Mononuclear cell (primary cell): ENCODE data around the gene NGDN. TPM values are rescaled to one million over a fixed set of nuclear protein-coding genes. Genes with fewer than 3 reads are reported as not detected.

Experiments used
- H3K27me3 ChIP-seq: 2 replicates; pipeline ENCODE4 v1.6.0; 2011; ENCODE audit warnings: low read length, control low read depth; ENCODE audit not compliant: insufficient read depth
- H3K4me1 ChIP-seq: 2 replicates; pipeline ENCODE4 v1.5.1; 2011; ENCODE audit warnings: mild to moderate bottlenecking, low read length, control low read depth; ENCODE audit not compliant: insufficient read depth
- H3K4me3 ChIP-seq: 2 replicates; pipeline ENCODE4 v1.5.1; 2011; ENCODE audit warnings: mild to moderate bottlenecking, low read length, moderate library complexity
- H3K9me3 ChIP-seq: 2 replicates; pipeline ENCODE4 v1.5.1; 2011; ENCODE audit warnings: low read depth, mild to moderate bottlenecking, control low read depth, low read length
- total RNA-seq: library from RNA; depleted of rRNA; stranded (reverse); fragments of >200 nt; gene quantifications from one replicate; pipeline ENCODE4 v1.2.3, GENCODE V29; 2012

Gene NGDN
- total RNA-seq, 1 donor = 92.7 TPM

DNA sequence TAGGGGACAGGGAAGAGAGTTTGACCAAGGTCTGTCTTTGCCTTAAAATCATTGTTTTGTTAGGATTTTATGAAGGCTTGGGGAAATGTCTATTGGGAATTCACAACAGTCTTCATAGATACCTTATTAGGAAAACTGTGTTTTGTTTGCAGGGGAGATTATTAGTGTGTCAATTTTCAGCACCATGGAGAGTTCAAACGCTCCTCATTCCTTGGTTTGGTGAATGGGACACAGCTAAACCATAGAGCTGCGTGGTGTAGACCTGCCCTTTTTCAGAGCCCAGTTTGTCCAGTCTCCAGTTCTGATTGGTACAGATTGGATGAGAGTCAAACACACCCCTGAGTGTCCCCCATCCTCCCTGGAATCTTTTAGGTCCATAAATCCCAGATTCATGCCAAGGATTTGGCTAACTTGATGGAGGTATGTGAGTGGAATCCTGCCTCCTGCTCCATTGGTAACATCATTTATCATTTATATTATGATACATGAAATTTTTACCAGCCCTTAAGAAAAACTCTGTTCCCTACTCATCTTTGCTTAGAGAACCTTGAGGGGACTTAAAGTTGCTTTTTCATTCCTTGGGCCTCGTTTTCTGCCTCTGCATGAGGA is 12.0 kb downstream of the NGDN start:
- no peak overlapping the region for H3K4me3 ChIP-seq
- H3K9me3 ChIP-seq = no peaks in the 10 kb centered on the region
- H3K4me1 ChIP-seq = no peaks in the 10 kb centered on the region

DNA sequence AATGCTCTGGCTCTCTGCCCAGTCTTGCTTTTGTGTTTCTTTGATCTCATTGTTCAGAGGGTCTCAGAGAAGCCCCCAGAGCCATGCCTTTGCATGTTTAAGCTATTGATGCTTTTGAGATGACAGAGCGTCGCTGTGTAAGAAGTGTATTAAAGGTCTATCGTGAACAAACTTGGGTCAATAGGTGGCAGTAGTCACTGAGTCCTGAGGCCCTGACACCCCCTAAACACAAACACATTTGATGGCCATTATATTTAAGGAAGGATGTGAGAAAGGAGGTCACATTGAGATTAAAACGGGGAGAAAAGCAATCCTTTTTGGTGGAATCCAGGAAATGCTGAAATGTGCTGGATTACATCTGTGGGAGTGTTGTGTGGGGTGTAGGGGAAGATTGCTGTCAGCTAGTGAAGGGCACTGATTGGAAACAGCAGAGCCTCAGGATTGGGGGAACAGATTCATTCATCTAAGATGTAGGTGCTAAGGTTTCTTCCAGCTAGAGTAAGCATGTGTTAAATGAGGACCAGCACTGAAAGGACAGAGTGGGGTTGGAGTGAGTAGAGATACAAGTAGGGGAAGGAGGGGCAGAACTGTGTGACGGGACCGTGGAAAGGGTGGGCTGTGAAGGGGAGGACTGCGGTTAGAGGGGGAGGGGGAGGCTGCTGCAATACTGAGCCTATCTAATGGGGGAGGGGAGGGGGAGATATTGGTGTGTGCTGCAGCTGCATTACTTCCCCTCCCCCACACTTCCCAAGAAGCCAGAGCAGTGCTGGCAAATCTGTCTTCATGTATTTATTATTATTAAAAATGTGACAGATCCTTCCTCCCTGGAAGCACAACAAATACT is 12.7 kb downstream of the NGDN start:
- no peaks in the 10 kb centered on the region for H3K27me3 ChIP-seq
- no peaks in the 10 kb centered on the region for H3K4me1 ChIP-seq
- H3K4me3 ChIP-seq = no peak overlapping the region
- H3K9me3 ChIP-seq = no peaks in the 10 kb centered on the region

More for the DNA sequence above, 12.0 kb downstream of the NGDN start:
- no peaks in the 10 kb centered on the region for H3K27me3 ChIP-seq

DNA sequence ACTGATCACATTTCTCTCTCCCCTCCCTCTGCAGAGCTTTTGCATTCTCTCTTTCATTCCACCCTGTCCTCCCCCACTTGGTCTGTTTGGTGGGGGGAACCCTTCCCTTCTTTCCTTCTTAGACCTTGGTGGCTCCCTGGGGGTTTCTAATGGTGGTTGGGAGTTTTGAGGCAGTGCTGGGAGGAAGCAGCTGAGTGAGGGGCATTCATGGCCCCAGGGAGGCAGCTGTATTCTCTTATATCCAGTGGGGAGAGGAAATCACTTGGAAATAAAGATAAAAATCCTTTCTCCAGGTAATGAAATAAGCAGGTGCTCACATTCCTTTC is 13.3 kb downstream of the NGDN start:
- no peak overlapping the region for H3K4me3 ChIP-seq
- H3K9me3 ChIP-seq = no peaks in the 10 kb centered on the region
- no peaks in the 10 kb centered on the region for H3K4me1 ChIP-seq
- no peaks in the 10 kb centered on the region for H3K27me3 ChIP-seq

DNA sequence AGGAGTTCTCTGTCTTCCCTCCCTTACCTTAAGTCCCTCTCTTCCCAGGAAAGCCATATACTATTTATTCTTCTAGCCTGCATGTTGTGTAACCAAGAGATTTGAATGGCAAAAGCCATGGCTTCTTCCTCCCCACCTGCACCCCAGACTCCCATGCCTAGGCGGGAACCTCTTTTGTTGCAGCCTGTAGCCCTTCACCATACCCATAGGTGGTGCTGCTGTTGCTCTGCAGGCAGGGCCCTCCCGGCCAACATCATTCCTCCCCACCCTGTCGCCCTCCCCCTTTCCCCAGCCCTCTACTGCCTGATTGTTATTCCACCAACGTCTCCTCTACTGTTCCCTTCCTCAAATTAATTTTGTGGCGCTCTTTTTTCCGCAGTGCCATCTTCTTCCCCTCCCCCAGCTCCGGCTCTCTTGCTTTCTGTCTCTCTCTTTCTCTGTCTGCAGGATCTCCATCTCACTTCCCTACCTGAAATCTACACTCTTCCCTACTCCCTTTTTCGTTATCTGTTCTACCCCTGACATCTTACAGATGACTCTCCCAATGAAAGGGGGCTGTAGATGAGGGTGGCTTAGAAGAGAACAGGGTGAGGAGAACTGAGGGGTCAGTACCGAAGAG is 13.8 kb downstream of the NGDN start:
- Histone ChIP-seq H3K4me3 (no peak overlapping the region), H3K9me3 (no peaks in the 10 kb centered on the region), H3K27me3 (no peaks in the 10 kb centered on the region), H3K4me1 (no peaks in the 10 kb centered on the region)

DNA sequence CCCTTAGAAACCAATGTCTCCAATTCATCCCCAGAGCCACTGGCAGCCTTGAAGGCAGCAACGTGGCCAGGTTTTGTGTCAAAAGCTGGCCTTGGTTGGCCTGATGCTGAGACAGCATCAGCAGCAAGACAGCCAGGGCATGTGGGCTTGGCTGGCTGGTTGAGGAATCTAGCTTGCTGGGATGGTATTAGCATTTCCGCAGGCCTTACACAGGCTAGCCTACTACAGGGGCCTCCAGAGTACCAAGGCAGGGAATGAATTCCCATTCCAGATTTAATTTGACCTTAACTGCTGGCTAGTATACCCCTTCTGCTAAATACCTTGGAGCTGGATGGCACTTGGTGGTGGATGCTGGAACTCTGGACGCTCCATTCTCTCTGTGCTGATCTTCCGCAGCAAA is 15.8 kb downstream of the NGDN start:
- Histone ChIP-seq H3K9me3 (no peaks in the 10 kb centered on the region), H3K27me3 (no peaks in the 10 kb centered on the region), H3K4me3 (no peak overlapping the region), H3K4me1 (no peaks in the 10 kb centered on the region)

DNA sequence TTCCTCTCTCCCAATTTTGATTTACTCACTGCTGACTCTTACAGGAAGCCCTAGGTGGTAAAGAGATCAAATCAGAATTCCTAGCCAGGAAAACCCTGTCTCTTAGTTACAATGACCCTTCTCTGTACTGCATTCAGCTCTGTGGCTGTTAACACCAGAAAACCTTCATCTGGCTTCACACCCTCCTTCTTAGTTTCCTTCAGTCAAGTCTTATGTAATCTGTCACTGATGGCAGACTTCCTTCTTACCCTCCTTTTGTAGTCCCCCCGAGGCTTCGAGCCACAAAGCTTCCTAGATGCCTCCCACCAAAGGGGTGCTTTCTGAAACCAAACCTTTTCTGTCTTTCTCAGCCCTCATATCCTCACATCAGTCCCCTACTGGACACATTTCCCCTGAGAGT is 16.5 kb downstream of the NGDN start:
- H3K4me3 ChIP-seq = no peak overlapping the region
- H3K27me3 ChIP-seq = no peaks in the 10 kb centered on the region
- no peaks in the 10 kb centered on the region for H3K4me1 ChIP-seq

DNA sequence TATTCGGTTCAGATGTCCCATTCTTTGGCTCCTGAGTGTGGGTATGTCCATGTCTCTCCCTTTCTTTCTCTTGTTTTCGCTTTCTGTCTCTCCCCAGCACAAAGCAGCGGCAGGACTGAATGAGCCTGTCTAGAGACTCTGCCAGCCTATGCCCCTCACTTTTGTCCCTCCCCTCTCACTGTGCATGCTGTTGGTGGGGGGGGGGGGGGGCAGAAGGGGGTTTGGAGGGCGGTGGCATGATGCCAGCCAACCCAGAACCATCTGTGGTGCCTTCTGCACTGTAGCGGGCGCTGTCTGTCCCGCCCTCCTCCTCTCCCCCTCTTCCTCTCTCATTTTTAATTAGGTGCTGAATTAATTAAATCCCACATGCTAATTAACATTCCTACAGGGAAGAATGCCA is 17.7 kb downstream of the NGDN start:
- H3K27me3 ChIP-seq = no peaks in the 10 kb centered on the region
- no peaks in the 10 kb centered on the region for H3K4me1 ChIP-seq
- H3K4me3 ChIP-seq = no peak overlapping the region
- no peaks in the 10 kb centered on the region for H3K9me3 ChIP-seq

More for the DNA sequence above, 16.5 kb downstream of the NGDN start:
- H3K9me3 ChIP-seq = no peaks in the 10 kb centered on the region

DNA sequence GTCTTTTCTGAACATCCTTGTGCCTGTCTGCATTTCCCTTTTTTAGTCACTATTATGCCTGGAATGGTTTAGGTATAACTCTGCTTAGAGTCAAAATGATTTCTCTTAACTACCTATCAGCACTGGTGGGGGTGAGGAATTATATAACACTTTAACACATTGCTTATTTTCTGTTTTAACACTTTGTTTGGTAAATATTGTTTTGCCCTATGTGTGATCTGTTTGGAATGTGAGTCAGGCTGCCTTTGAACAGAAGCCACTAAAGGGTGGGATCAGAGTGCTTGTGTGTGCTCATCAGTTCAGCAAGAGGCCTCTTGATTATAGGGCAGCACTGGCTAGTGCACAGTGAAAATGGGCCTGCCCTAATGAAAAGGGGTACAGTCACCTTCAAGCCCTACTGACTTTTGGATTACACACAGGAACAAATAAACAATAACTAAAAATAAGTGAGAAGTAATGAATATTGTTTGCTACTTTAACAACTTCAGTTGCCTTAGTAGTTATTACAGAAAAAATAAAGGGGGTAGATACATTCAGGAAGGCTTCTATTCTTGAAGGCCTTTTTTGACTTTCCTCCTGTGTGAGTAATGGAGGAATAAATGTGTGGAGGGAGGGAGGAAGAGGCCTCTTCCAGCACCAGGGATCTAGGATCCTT is 23.2 kb downstream of the NGDN start:
- H3K9me3 ChIP-seq = no peaks in the 10 kb centered on the region
- H3K4me3 ChIP-seq = no peak overlapping the region
- no peaks in the 10 kb centered on the region for H3K4me1 ChIP-seq
- H3K27me3 ChIP-seq = no peaks in the 10 kb centered on the region

DNA sequence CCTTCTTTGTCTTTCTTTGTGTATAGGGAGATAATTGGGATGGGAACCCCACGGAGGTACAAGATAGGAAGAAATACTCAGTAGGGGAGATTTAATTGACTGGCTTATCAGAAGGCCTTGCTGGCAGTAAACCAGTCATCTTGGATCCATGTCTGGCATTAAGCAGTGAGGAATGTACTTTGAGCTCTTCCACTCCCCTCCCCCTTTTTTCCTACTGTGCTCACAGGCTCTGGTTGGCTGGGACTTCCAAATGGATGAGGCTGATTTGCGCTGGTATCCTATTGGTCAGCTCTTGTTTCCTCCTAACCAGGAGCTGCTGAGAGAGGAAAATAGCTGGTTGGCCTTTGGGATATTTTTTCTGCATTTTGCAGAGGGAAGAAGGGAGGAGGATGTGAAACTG is 24.7 kb downstream of the NGDN start:
- Histone ChIP-seq H3K4me1 (no peaks in the 10 kb centered on the region), H3K27me3 (no peaks in the 10 kb centered on the region), H3K4me3 (no peak overlapping the region), H3K9me3 (no peaks in the 10 kb centered on the region)

DNA sequence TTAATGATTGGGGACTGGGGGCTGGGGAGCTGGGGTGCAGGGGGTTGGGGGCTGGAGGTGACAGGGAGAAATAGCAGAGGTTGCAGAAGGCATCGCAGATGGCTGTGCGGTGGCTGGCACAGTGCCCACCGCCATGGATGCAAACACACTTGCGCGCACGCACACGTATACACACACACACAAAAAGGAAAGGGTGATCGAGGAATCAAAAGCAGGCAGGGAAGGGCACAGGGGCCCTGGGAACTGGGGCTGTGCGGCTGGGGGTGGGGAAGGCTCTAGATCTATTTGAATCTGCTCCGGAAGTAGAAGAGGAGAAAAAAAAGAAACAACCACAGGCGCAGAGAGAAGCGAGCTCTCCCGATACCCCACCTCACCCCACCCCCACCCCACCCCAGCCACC is 42.7 kb downstream of the NGDN start:
- Histone ChIP-seq H3K9me3 (no peaks in the 10 kb centered on the region), H3K27me3 (no peaks in the 10 kb centered on the region), H3K4me1 (no peaks in the 10 kb centered on the region), H3K4me3 (no peak overlapping the region)

DNA sequence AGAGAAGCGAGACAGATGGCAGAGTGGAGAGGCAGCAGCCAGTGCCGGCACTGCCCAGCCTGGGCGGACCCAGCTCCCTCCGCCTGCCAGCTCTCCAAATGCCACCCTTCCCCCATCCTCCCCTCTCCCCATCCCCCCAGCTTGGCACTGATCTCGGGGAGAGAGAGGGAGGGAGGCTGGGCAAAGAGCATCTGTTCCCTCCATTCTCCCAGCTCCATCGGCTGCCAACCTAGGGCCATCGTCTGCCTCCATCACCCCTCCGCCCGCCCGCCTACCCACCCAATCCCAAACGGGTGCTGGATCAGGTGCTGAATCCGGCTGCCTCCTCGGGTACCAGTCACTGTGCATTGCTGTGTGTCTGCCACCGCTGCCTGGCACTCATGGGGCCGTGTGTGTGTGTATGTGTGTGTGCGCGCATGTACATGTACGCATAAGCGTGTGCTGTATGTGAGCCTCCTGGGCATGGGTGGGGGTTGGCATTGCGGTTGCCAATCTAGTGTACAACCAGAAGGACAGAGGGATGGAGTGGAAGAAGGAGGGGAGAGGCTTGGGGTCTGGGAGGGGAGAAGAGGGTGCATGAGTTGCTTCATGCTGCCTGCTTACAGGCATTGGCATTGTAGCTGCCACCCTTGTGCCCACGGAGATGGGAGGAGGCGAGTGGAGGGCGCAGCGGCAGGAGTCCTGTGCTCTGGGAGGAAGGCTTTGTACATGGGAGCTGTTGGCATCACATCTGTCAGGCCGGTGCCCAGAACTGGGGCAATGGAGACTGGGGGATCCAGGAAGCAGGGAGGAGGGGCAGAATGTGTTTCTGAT is 43.7 kb downstream of the NGDN start:
- H3K9me3 ChIP-seq = no peaks in the 10 kb centered on the region
- H3K27me3 ChIP-seq = no peaks in the 10 kb centered on the region
- H3K4me3 ChIP-seq = no peak overlapping the region
- H3K4me1 ChIP-seq = no peaks in the 10 kb centered on the region

DNA sequence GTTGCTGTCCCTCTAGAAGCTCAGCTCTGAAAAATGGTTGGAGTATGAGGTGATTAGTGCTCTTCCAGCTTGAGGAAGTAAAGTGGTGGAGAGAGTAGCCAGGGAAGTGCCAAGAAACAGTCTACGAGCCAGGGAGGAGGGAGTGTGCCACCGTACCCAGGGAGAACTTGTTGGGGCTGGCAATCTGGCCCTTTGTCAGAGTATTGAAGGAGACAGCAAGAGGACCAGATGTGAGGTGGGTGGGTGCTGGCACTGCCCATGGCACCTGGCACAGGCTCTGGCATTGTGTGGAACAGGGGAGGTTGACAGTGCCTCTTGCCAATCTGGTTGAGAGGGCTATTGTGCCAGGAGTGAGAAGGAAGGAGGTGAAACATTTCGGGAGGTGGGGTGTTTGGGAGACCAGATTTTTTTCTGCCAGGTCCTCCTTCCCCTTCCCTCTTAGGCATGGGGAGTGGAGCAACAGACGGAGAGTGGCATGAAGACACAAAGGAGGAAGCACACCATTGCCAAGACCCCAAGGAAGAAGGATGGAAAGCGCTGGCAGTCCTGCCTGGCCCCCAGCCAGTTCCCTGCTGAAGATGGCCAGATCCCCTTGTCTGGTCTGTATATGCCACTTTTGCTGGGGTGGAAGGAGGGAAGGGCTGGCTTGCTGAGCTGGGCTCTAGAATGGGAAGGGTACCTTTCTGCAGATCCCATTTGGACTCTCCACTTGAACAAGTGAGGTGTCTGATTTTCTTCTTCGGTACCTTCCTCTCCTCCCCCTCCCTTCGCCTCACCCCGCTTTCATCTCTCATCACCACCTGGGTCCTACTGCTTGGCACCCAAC is 44.5 kb downstream of the NGDN start:
- Histone ChIP-seq H3K4me3 (no peak overlapping the region), H3K27me3 (no peaks in the 10 kb centered on the region), H3K9me3 (no peaks in the 10 kb centered on the region), H3K4me1 (no peaks in the 10 kb centered on the region)

DNA sequence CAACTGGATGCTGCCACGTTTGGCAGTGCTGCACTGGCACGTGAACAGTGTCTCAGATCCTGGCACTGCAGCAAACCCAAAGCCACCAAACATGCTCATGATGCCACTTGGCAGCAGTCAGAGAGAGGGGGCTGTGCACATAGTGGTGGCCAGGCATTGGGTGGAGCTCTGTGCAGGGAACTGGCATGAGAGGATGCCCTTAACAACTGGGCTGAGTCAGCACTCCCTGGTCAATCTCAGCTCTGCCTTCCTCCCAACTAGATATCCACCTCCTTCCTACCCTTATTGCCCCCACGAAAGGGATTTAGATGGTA is 45.1 kb downstream of the NGDN start:
- H3K9me3 ChIP-seq = no peaks in the 10 kb centered on the region
- no peaks in the 10 kb centered on the region for H3K27me3 ChIP-seq
- H3K4me1 ChIP-seq = no peaks in the 10 kb centered on the region
- H3K4me3 ChIP-seq = no peak overlapping the region

DNA sequence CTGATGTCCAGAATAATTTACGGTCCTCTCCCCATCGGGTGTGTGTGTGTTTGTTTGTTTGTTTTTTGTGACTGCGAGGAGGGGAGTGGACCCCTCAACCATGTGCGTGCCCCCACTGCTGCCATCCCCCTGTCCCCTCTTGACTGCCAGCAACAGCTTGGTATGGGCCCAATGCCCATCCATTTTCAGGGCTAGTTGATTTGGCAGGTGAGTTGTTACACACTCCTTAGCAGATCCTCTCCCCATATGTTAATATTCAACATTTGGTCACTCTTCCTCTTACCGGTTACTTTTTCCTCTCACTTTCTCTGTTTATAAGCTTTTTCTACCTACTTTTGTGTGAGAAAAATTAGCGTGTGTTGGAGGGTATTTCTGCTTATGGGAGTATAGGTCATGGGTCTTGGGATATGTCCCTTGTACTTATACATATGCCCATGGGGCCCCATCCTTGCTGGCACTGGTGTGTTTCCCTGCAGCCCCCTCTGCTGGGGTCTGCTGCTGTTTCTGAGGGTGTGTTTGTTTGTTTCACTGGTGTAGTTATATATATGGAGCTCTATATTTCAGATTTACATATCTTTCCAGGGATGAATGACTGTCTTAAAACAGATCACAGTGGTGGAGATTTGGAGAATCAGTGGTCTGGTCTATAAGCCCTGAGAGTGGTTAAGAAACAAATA is 48.3 kb downstream of the NGDN start:
- peaks cover 3% of the 10 kb centered on the region for H3K4me1 ChIP-seq
- no peak overlapping the region for H3K4me3 ChIP-seq
- no peaks in the 10 kb centered on the region for H3K27me3 ChIP-seq
- no peaks in the 10 kb centered on the region for H3K9me3 ChIP-seq
